ENCODE data around the gene RUBCN. TPM values are rescaled to one million over a fixed set of nuclear protein-coding genes. Genes with fewer than 3 reads are reported as not detected.
"Not testable (repeated sequence)": the region's sequence is repeated elsewhere in the genome, so short reads cannot be mapped to it uniquely, and the experiment has no call there.

RUBCN gene
- total RNA-seq, 1 donor from 2014 or later, result 7.5 TPM

DNA sequence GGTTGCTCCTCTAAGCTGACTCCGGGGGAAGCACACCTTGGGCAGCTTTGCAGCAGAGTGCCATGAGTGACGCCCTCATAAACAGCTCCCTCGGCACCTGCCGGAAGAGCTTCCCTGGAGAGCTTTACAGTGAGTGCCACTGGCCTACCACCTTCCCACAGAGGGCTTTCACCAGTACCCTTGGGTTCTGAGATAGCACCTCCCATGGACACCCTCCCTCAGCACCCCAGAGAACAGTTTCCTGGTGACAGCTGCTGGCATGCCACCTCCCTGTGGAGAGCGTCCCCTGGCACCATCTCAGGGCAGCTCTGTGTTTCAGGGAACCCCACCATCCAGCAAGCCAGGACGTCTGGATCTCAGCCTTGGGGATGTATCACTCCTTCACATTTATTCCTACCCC lies 49.1 kb downstream of the RUBCN start:
- DNase-seq (ENCODE audit: low spot score) (no peak), ATAC-seq (no peak)

DNA sequence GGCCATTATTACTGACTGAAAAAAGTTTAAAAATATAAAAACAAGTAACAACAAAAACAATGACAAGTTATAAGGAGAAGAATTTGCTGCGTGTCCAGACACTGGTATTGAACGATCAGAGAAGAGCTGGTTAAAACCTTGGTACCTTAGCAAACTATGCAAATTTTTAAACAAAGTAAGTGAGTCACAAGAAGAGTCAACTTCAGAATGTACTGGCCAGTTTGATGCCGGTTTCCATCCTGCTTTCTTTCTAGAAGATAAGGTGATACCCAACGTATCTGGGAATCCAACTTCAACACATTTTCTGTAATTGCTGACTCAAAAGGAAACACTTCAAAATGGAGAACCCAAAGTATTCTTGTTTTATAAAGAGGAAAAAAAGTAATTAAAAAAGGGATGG lies 49.8 kb downstream of the RUBCN start:
- no peak for DNase-seq (ENCODE audit: low spot score)
- ATAC-seq, result no peak

DNA sequence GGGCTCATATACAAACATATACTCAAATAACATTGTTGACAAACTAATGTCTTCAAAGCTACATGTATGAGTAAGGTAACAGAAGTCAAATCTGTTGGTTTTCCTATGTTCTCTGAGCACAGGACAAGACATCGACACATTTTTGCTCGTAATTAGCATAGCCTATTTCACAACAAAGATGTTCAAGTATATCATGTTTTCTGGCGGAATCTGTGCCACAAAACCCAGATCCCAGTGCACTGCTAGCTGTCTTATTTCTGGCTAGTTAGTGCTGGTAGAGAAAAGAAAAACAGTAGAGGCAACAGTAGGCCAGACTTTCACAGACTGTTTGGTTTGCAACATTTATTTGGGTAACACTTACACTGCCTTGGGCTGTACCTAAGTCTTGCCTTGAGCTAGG lies 51.2 kb downstream of the RUBCN start:
- ATAC-seq (no peak), DNase-seq (ENCODE audit: low spot score) (no peak)

DNA sequence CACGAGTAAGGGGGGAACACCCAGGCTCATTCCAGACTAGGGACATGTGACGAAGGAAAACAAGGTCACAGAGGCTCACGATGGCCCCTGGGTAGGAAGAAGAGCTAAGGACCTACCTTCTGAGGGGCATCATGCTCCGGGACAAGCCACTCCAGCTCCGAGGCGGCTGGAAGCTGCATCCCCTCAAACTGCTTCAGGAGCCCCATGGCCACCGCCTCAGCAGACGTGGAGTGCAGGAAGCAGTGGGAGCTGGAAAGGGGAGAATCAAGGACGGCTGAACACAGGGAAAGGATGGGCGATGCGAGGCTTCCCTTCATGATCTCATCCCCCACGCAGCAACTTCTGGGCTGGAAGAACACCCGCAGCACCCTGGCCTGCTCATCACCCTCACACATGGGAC lies 53.5 kb downstream of the RUBCN start:
- no peak for ATAC-seq
- no peak for DNase-seq (ENCODE audit: low spot score)

DNA sequence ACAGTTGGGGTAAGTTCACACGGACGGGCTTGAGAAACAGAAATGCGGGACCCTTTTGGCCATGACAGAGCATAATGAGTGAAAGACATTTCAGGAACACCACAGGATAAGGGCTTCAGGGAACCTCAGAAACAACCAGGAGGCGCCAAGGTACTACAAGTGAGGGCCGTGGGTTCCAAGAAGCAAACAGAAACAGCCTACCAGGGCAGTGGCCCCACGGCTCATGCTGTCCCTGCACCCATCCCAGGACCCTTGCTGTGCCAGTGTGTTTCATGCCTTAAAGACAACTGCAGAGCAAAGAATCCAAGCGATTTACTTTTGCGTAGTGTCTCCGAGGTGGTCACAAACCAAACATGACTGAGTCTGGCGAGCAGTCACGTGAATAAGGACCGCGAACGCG lies 54.0 kb downstream of the RUBCN start:
- DNase-seq (ENCODE audit: low spot score) (no peak), ATAC-seq (no peak)

DNA sequence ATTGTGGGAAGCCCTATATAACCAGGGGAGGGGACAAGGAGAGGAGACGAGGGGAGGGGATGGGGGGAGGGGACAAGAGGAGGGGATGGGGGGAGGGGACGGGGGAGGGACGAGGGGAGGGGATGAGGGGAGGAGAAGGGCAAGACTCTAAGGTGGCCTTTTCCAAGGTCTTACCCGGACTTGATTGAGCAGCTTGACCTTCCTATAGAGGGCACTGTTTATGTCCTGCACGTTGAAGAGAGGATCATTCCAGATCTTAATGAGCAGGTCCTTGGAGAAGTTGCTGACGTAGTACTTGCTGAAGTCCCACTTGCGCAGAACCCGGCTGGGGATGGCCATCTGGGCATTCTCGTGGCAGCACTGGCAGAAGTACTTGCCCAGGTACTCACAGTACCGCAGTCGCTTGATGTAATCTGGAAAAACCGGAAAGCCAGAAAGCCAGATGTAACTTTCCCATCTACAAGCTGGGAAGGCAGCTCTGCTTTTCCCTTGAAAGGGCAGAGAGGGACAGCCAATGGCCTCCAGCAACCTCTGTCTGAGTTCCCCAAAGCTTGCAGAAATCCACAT lies 55.7 kb downstream of the RUBCN start:
- ATAC-seq (no peak), DNase-seq (ENCODE audit: low spot score) (no peak)

DNA sequence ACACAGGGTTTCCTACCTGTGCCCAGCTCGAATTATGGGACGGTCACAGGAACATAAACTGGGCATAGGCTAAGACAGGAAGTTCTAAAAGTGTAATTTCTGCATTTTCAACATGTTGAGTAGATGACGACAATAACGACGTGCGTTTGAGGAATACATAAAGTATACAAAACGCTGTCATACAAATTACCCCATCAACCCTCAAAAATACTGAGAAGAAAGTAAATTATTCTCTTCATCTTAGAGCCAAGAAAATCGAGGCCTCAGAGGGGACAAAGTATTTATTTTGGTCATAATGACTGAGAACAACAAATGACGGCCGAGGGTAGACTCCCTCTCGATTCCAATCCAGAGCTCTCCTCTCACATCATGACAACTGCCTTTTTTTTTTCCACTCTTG lies 60.8 kb downstream of the RUBCN start:
- ATAC-seq, result no peak
- no peak for DNase-seq (ENCODE audit: low spot score)

DNA sequence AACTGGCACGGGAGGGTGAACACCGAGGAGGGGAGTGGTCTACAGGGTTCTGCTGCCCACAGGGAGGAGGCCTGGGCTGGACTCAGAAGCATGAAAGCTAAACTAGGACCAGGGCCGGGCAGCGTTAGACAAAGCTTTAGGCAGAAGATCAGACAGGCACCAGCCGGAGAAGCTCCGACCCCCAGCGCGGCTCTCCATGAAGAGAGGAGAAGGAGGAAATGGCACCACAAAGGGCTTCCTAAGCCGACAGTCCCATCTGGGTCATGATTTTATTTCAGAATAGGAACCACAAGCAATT lies 61.2 kb downstream of the RUBCN start:
- DNase-seq (ENCODE audit: low spot score) (peak; percentile 35), ATAC-seq (no peak)

DNA sequence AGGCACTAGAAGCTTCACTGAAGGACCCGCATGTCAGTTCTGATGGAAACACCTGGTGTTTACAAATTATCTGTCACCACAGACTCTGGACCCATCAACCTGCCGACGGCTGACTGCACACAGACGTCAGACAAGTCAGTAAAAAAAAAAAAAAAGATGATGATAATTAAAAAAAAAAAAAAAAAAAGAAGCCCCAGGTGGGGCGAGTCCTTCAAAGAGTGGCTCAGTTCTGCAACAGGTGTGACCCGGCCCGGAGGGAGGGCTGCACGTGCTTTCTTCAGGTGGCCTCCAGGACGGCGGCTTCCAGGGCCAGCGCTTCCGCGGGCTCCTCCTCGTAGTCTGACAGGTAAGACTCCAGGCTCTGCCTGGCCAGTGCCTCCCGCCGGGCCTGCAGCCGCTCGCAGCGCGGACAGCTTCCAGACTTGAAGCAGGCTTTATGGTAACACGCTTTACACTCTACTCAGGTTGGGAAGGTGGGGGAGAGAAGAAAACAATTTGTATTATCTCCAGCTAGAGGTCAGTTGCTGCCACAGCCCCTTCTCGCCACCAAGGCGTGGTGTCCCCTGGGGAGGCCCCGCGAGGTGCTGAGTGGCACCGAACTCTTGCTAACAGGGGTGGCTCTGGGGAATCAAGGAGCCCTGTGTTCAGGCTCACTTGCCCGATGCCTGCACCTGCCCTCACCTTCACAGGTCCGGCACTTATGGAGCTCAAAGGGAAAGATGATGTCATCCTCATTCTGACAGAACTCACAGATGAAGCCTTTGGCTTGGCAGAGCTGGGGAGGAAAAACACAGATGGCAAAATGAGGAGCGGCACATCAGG lies 61.8 kb downstream of the RUBCN start:
- DNase-seq (ENCODE audit: low spot score), result no peak
- no peak for ATAC-seq

DNA sequence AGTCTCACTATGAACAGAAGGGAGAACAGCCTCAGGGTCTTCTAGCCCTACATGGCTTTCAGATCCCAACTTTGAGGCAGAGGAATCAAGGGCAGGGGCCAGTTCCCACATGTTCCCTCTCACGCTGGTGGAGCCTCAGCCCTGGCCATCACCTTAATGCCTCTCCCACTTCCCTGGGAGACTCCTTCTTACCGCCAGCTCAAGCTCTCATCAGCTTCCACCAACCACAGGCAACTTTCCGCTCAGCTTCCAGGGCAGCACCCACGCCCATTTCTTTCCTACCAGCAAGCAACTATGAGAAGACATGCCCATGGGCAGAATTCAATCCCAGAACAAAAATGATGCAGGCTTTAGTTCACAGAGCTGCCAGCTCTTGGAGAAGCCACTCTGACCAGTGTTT lies 63.5 kb downstream of the RUBCN start:
- DNase-seq (ENCODE audit: low spot score) (peak; percentile 5), ATAC-seq (no peak)

DNA sequence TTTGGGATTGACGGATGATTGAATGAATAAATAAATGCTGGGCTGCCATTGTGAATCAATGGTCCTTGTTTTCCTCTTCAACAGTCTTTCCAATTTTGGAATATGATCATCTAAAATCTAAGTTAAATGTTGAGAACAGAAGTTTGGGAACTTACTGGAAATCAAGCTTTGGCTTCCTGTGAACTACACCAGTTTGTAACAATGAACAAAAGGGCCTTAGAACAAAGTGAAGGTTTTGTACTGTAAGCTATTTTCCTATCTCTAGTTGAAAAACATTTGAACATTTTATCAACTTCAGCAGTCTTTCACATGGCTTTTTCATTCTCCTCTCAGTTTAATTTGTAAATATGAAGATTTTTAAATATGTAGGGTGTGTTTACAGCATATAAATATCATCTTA lies 66.3 kb downstream of the RUBCN start:
- ATAC-seq, result no peak

DNA sequence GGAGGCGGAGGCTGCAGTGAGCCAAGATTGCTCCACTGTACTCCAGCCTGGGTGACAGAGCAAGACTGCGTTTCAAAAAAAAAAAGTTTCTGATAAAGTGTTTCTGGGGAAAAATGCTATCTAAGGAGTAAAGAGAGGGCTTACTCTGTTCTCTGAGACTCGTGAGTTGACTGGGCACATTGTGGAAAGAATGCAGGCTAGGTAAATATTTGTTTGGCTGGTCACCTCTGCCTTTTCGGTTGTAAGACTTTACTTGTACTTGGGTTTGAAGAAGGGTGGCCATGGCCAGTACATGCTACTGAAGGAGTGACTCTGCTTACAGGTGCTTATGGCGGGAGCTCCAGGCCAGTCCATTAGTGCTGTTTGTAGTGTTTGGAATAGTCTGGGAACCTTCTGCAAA lies 68.7 kb downstream of the RUBCN start:
- DNase-seq (ENCODE audit: low spot score) (no peak), ATAC-seq (no peak)

More for the DNA sequence above, 66.3 kb downstream of the RUBCN start:
- no peak for DNase-seq (ENCODE audit: low spot score)

DNA sequence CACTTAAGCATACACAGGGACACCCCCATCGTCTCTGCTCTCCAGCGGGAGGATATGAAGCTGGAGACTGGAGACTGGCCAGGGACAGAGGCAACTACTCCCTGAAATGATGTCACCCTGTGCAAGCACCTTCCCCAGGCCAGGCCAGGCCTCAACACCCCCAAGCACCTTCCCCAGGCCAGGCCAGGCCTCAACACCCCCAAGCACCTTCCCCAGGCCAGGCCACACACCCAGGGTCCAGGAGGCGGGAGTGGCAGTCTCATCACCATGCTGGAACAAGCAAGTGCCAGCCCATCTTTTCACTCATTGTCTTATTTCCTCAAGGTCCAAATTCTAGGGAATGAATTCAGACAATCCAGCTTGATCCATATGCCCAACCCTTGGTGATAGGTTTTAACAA lies 69.4 kb downstream of the RUBCN start:
- not testable (repeated sequence) for ATAC-seq; DNase-seq (ENCODE audit: low spot score)

DNA sequence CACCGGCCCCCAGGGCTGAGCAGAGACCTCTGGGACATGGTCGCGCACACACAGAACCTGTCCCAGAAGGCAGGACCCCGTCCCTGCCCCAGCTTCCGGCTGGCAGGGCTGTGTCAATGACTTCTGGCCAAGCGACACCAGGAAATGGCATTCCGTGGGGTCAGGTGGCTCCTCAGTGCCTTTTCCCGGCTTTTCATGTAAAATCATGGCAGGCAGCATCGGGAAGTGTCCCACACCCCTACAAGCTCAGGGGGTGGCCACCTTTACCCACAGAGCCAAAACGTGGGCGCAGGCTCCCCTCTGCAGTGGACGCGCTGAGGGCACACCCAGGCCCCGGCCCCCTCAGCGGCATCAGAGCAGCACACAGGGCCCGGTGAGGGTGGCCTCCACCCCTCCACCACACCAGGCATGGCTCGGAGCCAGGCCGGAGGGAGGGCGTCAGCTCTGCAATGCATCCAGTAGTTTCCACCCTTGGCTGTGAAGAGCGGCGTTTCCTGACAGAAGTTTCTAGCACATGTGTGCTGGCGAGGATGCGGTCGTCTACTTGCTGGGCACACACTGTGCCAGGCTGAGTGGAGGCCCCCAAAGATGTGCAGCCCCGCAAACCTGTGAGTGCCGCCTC lies 70.4 kb downstream of the RUBCN start:
- not testable (repeated sequence) for ATAC-seq; DNase-seq (ENCODE audit: low spot score)

DNA sequence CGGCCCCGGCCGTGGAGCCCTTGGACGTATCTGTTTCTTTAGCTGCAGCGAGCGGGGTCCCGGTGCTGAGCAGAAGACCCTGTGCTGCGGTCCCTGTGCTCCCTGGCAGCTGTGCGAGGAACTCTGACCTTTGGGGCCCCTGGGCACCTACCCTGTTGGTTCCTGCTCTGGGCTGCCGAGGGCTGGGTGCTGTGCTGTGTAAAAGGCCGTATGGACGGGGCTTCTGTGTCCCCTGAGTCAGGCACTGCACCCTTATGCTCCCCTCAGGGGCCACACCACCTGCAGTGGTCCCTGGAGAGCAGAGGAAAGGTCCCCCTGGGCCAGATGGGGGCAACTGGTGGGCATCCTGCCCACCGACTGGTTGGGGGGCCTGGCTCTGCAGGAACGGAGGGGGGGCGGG lies 71.2 kb downstream of the RUBCN start:
- ATAC-seq, result peak; percentile 7

DNA sequence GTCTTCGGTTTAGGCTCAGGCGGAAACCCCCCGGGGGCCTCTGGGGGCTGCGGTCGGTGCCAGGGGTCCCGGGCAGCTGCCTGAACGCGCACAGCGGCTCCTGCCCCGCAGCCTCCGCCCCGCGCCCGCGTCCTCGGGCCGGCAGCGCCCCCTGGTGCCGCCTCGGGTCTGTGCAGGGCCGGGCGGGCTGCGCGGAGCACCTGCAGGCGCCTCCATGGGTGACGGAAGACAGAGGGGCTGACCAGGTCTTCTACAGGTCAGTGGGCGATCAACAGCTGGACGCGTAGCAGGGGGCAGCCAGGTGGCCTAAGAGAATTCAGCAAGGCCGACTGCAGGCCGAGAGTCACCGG lies 71.6 kb downstream of the RUBCN start:
- ATAC-seq, result peak; percentile 94
- not testable (repeated sequence) for DNase-seq (ENCODE audit: low spot score)

More for the DNA sequence above, 71.2 kb downstream of the RUBCN start:
- DNase-seq (ENCODE audit: low spot score), result not testable (repeated sequence)

DNA sequence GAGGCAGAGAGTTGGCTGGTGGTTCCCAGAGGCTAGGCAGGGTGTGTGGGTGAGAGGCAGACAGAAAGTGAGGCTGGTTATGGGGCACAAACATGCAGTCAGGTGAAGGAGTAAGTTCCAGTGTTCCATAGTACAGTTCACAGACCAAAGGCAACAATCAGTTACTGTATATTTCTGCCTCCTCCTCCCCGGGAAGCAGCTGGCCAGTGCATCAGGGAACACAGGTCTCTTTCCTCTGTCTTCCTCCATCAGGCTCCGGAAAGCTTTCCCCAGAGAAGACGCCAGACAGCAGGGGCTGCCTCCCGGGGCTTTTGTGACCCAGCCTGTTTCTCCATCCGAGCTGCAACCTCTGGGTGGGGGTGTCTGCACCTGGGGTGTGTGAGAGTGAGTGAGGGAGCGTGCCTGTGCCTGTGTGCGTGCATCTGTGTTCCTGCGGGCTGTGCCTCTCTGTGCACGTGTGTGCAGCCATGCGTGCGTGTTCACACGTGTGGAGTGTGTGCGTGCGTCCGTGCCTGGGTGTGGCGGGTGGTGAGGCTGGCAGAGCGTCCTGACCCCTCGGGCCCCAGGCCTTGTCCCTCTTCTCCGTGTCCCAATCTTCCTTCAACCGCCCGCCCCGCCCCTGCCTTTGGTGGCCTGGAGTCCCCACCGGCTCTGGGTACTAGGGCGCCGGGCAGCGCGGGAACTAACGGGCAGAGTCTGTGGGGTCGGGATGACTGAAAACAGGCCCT lies 72.1 kb downstream of the RUBCN start:
- DNase-seq (ENCODE audit: low spot score) (peak; percentile 47), ATAC-seq (peak; percentile 59)

DNA sequence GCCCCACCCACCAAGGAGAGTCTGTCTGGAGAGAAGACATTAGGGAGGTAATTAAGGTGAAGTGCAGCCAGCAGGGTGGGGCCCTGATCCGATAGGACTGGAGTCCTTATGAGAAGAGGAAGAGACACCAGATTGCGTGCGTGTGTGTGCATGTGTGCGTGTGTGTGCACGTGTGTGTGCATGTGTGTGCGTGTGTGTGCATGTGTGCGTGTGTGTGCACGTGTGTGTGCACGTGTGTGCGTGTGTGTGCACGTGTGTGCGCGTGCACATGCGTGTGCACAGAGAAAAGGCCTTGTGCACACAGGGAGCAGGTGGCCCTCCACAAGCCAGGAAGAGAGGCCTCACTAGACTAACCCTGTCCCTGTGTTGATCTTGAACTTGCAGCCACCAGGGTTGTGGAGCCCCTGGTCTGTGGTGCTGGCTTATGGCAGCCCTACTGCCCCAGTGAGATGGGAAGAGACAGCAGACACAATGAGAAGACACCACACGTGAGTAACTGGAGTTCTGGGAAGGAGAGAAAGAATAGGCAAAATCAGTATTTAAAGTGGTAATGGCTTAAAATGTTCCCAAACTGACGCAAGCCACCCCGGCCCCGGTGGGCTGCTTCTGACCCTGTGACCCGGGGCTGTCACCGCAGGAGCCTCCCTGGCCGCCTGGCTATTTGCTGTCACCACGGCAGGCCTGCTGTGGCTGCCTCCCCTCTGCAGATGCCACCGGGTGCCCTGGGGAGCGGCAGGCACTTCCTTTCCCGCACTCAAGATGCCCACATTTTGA lies 73.2 kb downstream of the RUBCN start:
- not testable (repeated sequence) for ATAC-seq; DNase-seq (ENCODE audit: low spot score)

DNA sequence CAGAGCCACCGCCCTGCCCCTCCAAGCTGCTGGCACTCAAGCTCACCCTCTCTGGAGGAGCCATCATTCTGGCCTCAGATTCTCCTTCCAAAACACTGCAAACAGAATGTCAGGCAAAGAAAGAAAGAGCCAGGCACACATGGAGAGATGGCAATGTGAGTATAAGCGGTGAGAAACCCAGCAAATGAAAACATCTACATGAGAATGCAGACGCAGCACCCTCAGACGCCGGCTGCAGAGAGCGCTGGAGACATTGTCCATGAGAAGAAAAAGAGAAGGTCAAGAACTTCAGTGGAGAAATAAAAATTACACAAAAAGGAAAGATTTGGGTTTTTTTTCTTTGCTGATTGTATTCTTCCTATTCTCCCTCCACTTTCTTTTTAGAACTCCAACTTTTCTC lies 74.4 kb downstream of the RUBCN start:
- ATAC-seq; DNase-seq (ENCODE audit: low spot score): not testable (repeated sequence)

DNA sequence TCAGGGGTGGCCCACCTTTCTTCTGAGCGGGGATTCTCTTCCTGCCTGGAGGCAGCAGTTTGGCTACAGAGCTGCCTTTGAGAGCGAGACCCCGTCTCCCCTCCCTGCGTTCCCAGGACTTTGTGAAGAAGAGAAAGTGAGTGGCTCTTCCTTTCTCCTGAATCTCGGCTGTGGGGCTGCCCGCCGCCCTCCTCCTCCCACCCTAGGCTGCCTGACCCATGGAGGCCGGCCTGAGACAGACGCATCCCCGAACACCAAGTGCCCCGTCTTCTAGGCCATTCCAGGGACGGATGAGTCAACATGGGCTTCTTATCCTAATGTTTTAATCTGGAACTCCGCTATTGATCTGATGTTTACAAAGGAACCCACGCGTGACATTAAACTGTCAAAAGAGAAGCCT lies 74.8 kb downstream of the RUBCN start:
- ATAC-seq; DNase-seq (ENCODE audit: low spot score): not testable (repeated sequence)

Data from left lobe of liver (tissue), 2 donors.